GM18870 (cell line): ENCODE results near the gene TTC19.
"Not testable (repeated sequence)": the region's sequence is repeated elsewhere in the genome, so short reads cannot be mapped to it uniquely, and the experiment has no call there.

Source experiments
- ATAC-seq: cut with Tn5 transposase; IDR thresholded peaks from one replicate; pipeline ENCODE4 v1.9.1; 2021; ENCODE audit warnings: moderate library complexity; ENCODE audit not compliant: unreplicated experiment

The TTC19 gene

GRCh38 chr17:16026895-16027294 lies 27.3 kb downstream of the TTC19 start:
- ATAC-seq = no peak

GRCh38 chr17:16027708-16028584 lies 28.3 kb downstream of the TTC19 start:
- ATAC-seq = peak; percentile 71

GRCh38 chr17:16033729-16034349 lies 34.2 kb downstream of the TTC19 start:
- no peak for ATAC-seq

- no peak for ATAC-seq
Measured at GRCh38 chr17:16036261-16036660, 36.6 kb downstream of the TTC19 start.

- ATAC-seq = no peak
Measured at GRCh38 chr17:16037636-16038035, 38.0 kb downstream of the TTC19 start.

- ATAC-seq = no peak
Measured at GRCh38 chr17:16040710-16041251, 41.2 kb downstream of the TTC19 start.

GRCh38 chr17:16044487-16044886 lies 44.9 kb downstream of the TTC19 start:
- no peak for ATAC-seq

GRCh38 chr17:16046966-16047365 lies 47.3 kb downstream of the TTC19 start:
- no peak for ATAC-seq

GRCh38 chr17:16048811-16049449 lies 49.3 kb downstream of the TTC19 start:
- no peak for ATAC-seq

GRCh38 chr17:16050844-16051243 lies 51.2 kb downstream of the TTC19 start:
- no peak for ATAC-seq

- no peak for ATAC-seq
Measured at GRCh38 chr17:16052486-16052885, 52.9 kb downstream of the TTC19 start.

- not testable (repeated sequence) for ATAC-seq
Measured at GRCh38 chr17:16055139-16055538, 55.5 kb downstream of the TTC19 start.

GRCh38 chr17:16061631-16062030 lies 62.0 kb downstream of the TTC19 start:
- no peak for ATAC-seq

GRCh38 chr17:16066125-16066524 lies 66.5 kb downstream of the TTC19 start:
- ATAC-seq = no peak

GRCh38 chr17:16068323-16068722 lies 68.7 kb downstream of the TTC19 start:
- no peak for ATAC-seq

GRCh38 chr17:16072031-16072430 lies 72.4 kb downstream of the TTC19 start:
- ATAC-seq = no peak

- no peak for ATAC-seq
Measured at GRCh38 chr17:16073845-16074244, 74.2 kb downstream of the TTC19 start.

- no peak for ATAC-seq
Measured at GRCh38 chr17:16074423-16074822, 74.8 kb downstream of the TTC19 start.

- no peak for ATAC-seq
Measured at GRCh38 chr17:16075949-16076348, 76.3 kb downstream of the TTC19 start.
